Ectodermal cell (in vitro differentiated cells): ENCODE results near the gene DCPS. TPM values are rescaled to one million over a fixed set of nuclear protein-coding genes. Genes with fewer than 3 reads are reported as not detected.
"Not testable (repeated sequence)": the region's sequence is repeated elsewhere in the genome, so short reads cannot be mapped to it uniquely, and the experiment has no call there.

Experiments used
- H3K27ac ChIP-seq: 2 replicates; pipeline ENCODE4 v1.7.0; 2013; ENCODE audit warnings: mild to moderate bottlenecking, low read depth, low read length; ENCODE audit not compliant: insufficient read depth, poor library complexity, severe bottlenecking
- H3K27me3 ChIP-seq: 2 replicates; pipeline ENCODE4 v1.7.0; 2013; ENCODE audit warnings: mild to moderate bottlenecking, low read length; ENCODE audit not compliant: insufficient read depth, control insufficient read depth, poor library complexity, severe bottlenecking
- H3K36me3 ChIP-seq: one replicate; pipeline ENCODE4 v1.7.0; 2013; ENCODE audit warnings: low read length; ENCODE audit not compliant: control insufficient read depth, insufficient read depth
- H3K4me1 ChIP-seq: one replicate; pipeline ENCODE4 v1.7.0; 2013; ENCODE audit warnings: low read length; ENCODE audit not compliant: control insufficient read depth, insufficient read depth
- H3K4me3 ChIP-seq: 2 replicates; pipeline ENCODE4 v1.7.0; 2013; ENCODE audit warnings: low read depth, low read length, control low read depth; ENCODE audit not compliant: insufficient read depth
- H3K9me3 ChIP-seq: 2 replicates; pipeline ENCODE4 v1.7.0; 2013; ENCODE audit warnings: mild to moderate bottlenecking, low read length, moderate library complexity; ENCODE audit not compliant: control insufficient read depth
- WGBS, 2 experiments: methylation state at CpG; one replicate each; pipeline ENCODE4 v1.1.7; 2013; ENCODE audit warnings: missing lambda C conversion rate in 2 of 2; 5-methylcytosine and 5-hydroxymethylcytosine counted together
- polyA plus RNA-seq, 4 experiments: library from polyadenylated mRNA; stranded (reverse); fragments of 50-300 nt; gene quantifications; one replicate each; pipeline ENCODE4 v1.2.3, GENCODE V29; 2013

DCPS gene, protein sequence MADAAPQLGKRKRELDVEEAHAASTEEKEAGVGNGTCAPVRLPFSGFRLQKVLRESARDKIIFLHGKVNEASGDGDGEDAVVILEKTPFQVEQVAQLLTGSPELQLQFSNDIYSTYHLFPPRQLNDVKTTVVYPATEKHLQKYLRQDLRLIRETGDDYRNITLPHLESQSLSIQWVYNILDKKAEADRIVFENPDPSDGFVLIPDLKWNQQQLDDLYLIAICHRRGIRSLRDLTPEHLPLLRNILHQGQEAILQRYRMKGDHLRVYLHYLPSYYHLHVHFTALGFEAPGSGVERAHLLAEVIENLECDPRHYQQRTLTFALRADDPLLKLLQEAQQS
- polyA plus RNA-seq (2013, experiment 1 of 4) = 33.6 TPM
- polyA plus RNA-seq (2013, experiment 2 of 4) = 33.5 TPM
- polyA plus RNA-seq (2013, experiment 3 of 4) = 25.9 TPM
- polyA plus RNA-seq (2013, experiment 4 of 4) = 25.5 TPM

DNA sequence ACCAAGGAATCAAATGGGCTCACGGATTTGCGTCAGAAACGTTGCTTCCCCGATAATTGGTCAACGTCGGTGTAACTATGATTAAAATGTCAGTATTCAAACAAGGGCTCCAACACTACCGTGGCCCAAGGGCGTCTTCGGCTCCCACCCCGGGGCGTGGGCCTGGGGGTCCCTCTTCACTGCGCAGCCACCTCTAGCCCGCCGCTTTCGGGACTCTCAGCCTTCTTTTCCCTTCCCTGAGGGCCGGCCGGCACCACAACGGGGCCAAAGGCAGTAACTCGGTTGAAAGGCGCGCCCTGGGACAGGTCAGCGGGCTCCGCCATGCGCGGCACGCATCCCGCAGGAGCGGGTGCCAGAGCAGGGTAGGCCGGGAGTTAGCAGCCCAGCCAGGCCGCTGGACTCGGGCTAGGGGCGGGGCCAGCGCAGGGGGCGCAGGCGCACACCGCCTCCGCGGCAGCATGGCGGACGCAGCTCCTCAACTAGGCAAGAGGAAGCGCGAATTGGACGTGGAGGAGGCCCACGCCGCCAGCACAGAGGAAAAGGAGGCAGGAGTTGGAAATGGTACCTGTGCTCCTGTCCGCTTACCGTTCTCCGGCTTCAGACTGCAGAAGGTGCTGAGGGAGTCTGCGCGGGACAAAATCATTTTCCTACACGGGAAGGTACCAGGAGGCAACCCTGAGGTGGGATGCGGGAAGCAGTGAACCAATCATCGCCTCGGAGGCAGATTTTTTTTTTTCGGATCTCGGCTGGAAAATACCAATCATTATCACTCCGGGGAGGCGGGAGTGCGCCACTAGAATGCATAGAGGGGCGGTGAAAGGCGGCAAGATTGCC, at the start of gene DCPS:
TSS of gene DCPS (plus strand) at position 438 of the 834 bp plus-strand sequence. CDS start at position 459, 21 bp downstream.
- Histone ChIP-seq H3K9me3 (no peaks in the 10 kb centered on the region), H3K4me1 (no peaks in the 10 kb centered on the region), H3K27me3 (no peaks in the 10 kb centered on the region), H3K27ac (peak within 1 kb of the TSS; percentile 56), H3K36me3 (no peaks in the 10 kb centered on the region), H3K4me3 (peak within 1 kb of the TSS; percentile 66)
- WGBS, 2 experiments = 3% methylated on average over 61 of the region's 61 CpGs

DNA sequence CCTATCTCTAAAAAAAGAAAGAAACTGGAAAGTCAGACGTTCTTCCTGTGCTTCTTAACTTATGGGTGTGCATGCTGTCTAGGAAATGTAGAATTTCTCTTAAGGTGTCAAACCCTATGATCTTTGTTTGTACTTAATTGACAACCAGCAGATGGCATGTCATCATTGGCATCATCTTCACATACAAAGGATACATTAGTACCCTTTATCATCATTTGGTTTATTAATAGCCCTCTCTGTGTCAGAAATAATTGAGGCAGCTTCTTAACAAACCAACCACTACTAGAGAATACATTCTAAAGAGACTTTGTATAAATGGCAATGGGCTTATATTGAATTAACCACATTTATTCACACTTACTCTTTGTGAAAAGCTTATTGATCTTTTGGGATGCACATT, 49.0 kb upstream of the DCPS start:
- WGBS, 2 experiments = 94 to 95% methylated on average over 1 of the region's 1 CpG
- Histone ChIP-seq H3K4me3 (no peak overlapping the region), H3K27ac (no peak overlapping the region), H3K4me1 (no peaks in the 10 kb centered on the region), H3K27me3 (no peaks in the 10 kb centered on the region), H3K9me3 (no peaks in the 10 kb centered on the region), H3K36me3 (peaks cover 2% of the 10 kb centered on the region)

DNA sequence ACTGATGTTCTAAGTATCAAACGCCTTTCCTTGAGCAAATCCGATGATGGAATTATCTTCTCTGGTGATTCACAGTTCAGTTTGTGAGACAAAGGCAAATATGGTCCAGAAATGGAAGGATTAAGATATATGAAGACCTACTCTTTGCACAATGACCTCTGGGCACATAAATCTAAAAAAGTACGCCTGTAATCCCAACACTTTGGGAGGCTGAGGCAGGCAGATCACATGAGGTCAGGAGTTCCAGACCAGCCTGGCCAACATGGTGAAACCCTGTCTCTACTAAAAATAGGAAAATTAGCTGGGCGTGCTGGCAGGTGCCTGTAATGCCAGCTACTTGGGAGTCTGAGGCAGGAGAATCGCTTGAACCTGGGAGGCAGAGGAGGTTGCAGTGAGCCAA, 48.4 kb upstream of the DCPS start:
- 95 to 96% methylated on average over 5 of the region's 5 CpGs for whole genome bisulfite sequencing, 2 experiments
- H3K4me1 ChIP-seq, H3K36me3 ChIP-seq, H3K4me3 ChIP-seq, H3K27ac ChIP-seq, H3K27me3 ChIP-seq, H3K9me3 ChIP-seq: not testable (repeated sequence)

DNA sequence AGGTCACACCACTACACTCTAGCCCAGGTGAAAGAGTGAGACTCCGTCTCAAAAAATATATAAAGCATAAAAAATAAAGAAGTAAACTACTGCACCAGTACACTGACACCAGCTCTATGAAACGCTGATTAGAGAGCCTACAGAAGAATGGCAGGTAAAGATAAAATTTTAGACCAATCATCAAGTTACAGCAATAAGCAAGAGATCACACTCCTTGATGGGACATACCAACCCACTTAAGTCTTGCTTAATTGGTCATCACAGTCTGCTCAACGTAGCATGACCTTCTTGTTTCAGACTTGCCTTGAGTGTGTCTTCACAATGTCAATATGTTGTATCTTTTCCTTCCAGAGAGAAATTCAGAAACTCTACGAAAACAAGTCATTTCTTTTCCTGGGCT, 47.6 kb upstream of the DCPS start:
- Histone ChIP-seq H3K27ac (no peak overlapping the region), H3K36me3 (peaks cover 1% of the 10 kb centered on the region), H3K9me3 (no peaks in the 10 kb centered on the region), H3K27me3 (no peaks in the 10 kb centered on the region), H3K4me3 (no peak overlapping the region), H3K4me1 (no peaks in the 10 kb centered on the region)
- WGBS, 2 experiments = 97 to 98% methylated on average over 3 to 4 of the region's 4 CpGs

DNA sequence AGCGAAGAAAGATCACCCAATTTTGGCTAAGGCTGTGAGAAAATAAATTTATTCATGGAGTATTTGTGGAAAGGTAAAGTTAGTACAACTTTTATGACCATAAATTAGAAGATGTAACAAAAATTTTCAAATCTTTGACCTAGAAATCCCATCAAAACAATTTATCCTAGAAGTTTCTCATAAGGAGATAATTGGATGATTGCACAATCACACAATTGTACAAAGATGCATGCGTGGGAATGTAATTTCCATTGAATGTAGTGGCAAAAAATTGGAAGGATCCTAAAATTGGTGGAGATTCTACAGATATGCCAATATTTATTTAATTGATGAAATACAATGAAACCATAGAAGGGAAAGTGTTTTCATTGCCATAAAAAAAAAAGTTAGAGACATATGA, 46.7 kb upstream of the DCPS start:
- Histone ChIP-seq H3K27me3 (no peaks in the 10 kb centered on the region), H3K9me3 (no peaks in the 10 kb centered on the region), H3K4me1 (no peaks in the 10 kb centered on the region), H3K36me3 (peaks cover 3% of the 10 kb centered on the region), H3K27ac (no peak overlapping the region), H3K4me3 (no peak overlapping the region)
- WGBS, 2 experiments = 96 to 100% methylated on average over 2 of the region's 2 CpGs

DNA sequence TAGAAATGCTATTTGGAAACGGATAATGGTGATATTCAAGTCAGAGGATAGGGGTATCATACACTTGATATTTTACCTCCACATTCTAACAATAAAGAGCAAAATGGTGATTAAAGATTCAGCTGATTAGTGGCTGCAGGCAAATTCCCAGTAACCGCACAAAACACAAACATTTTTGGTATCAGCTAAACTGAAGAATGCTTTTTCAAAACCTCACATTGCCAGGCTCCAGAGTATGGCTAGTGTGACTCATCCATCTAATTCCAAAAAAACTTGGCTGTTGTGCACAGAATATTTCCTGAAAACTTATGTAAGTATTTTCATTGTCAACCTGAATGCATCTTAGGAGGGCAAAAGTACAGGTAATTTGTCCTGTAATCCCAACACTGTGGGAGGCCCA, 46.1 kb upstream of the DCPS start:
- no peaks in the 10 kb centered on the region for H3K9me3 ChIP-seq
- no peaks in the 10 kb centered on the region for H3K4me1 ChIP-seq
- H3K36me3 ChIP-seq = peaks cover 7% of the 10 kb centered on the region
- H3K27ac ChIP-seq = no peak overlapping the region
- 98 to 100% methylated on average over 1 of the region's 2 CpGs for WGBS, 2 experiments
- no peak overlapping the region for H3K4me3 ChIP-seq
- no peaks in the 10 kb centered on the region for H3K27me3 ChIP-seq

DNA sequence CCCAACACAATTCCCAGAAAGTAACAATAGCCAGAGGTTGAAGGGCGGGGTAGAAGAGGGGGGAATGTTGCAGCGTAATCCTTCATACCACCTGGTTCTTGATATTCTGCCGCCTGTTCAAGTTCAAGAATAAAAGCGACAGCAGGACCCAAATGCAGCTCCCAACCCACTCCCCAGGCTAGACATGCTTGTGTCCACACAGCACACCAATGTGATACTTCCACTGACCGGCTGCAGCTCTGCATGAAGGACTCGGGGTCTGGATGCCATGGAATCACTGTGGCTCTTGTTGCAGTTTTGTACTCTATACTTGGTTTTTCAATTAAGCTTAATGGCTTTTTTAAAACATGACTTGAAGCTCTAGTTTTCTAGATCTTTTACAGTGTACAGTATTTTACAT, 41.6 kb upstream of the DCPS start:
- Histone ChIP-seq H3K9me3 (no peaks in the 10 kb centered on the region), H3K27me3 (no peaks in the 10 kb centered on the region), H3K4me3 (no peak overlapping the region), H3K4me1 (peaks cover under 1% of the 10 kb centered on the region), H3K27ac (no peak overlapping the region), H3K36me3 (peaks cover 50% of the 10 kb centered on the region)
- WGBS, 2 experiments = 97 to 98% methylated on average over 6 of the region's 6 CpGs

DNA sequence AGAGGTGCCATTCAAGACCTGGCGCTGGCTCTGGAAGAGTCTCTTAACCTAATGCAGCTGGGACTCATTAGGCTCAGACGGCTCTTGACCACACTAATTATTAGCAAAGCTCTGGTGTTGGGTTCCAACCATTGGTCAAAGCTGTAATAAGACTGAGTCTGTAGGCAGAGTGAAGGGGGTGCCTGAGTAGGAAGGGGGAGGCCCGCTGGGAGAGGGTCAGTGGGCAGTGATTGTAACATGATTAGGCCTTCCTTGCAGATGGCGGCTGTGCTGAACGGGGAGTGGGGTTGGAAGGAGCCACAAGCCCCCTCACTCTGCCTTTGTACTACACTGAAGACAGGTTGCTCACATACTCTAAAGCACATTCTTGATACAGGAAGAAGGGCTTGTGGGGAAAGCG, 40.4 kb upstream of the DCPS start:
- 96% methylated on average over 6 of the region's 6 CpGs for WGBS, 2 experiments
- H3K36me3 ChIP-seq = peaks cover 52% of the 10 kb centered on the region
- no peaks in the 10 kb centered on the region for H3K9me3 ChIP-seq
- no peak overlapping the region for H3K4me3 ChIP-seq
- no peaks in the 10 kb centered on the region for H3K27me3 ChIP-seq
- no peak overlapping the region for H3K27ac ChIP-seq
- H3K4me1 ChIP-seq = peaks cover 7% of the 10 kb centered on the region

DNA sequence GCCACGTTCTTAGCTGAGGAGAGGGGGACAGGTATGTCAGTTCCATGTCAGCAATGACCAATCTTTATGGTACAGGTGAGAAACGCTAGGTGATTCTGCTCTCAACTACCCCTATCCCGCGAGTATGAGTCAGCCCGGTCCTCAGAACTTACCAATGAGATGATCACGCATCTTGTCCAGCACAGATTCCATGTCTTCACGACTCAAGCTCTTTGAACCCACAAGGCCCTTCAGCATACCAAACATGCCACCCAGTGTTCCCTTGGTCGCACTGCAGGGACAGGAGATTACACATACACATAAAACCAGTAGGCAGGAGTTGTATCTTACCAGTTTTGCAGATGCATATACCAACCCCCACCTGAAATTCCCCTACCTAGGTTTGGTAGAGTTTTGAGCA, 38.0 kb upstream of the DCPS start:
- H3K27me3 ChIP-seq = no peaks in the 10 kb centered on the region
- no peaks in the 10 kb centered on the region for H3K9me3 ChIP-seq
- H3K27ac ChIP-seq = no peak overlapping the region
- H3K36me3 ChIP-seq = peaks cover 52% of the 10 kb centered on the region
- WGBS, 2 experiments = 94 to 95% methylated on average over 8 of the region's 8 CpGs
- no peak overlapping the region for H3K4me3 ChIP-seq
- H3K4me1 ChIP-seq = peaks cover 11% of the 10 kb centered on the region

DNA sequence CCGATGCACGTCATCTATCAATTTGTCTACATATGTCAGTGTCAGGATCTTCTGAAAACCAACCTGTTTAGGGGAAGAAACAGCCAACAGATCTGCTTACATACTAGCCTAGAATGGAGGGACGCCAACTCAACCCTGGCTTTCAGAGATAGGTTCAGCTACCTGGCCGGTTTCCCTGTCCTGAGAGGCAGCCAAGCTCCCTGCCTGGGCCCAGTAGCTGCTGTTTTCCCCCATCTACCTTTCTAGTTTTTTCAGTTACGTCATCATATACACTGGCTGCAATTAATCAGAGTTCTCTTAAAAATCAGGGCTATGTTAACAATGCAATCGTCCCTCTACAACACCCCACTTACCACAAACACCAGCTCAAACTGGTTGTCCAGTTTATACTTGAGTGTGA, 36.2 kb upstream of the DCPS start:
- H3K9me3 ChIP-seq = no peaks in the 10 kb centered on the region
- WGBS, 2 experiments = 89 to 90% methylated on average over 6 of the region's 6 CpGs
- H3K27me3 ChIP-seq = no peaks in the 10 kb centered on the region
- peaks cover 44% of the 10 kb centered on the region for H3K36me3 ChIP-seq
- H3K4me1 ChIP-seq = peaks cover 11% of the 10 kb centered on the region
- H3K27ac ChIP-seq = peak overlapping the region; percentile 83
- H3K4me3 ChIP-seq = peak overlapping the region; percentile 99
